ENCODE measurements around the gene PDGFB.

DNA sequence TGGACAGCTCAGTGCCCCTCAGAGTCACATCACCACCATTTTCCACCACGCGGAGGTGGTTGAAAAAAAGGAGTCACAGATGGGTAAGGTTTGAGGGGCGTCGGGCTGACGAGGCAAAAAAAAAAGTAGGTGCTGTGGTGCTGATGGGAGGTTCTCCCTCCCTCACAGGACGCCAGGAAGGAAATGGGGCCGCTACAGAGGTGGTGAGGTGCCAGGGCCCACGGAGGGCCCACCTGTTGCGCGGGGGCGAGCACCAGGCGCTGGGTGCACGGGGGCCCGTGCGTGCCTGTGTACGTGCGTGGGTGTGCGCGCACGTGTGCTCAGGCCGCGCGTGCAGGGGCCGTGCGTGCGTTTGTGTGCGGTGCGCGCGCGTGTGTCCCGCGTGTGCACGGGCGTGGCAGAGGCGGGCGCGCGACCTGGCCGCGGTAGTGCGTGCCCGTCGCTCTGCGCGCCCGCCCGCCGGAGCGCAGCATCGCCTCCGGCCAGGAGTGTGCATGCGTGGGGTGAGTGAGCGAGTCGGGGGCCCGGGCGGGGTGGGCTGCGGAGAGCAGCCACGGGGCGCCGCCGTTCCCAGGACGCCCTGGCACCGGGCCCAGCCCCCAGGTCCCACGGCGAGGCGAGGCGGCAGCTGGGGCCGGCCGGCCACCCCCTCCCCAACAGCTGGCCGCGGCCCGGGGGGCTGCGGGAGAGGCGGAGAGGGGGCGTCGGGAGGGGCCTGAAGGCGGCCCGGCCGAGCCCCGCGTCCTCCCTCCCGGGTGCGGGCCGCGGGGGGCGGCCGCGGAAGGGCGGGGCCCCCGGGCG lies 2.8 kb downstream of the PDGFB start:
- TF ChIP-seq YY1 (IDR thresholded peaks at IDR 0.05; ENCODE audit: insufficient read depth, insufficient read length) (no peak), ZNF274 (IDR thresholded peaks at IDR 0.05; ENCODE audit: low read depth, low read length) (no peak), SUZ12 (IDR thresholded peaks at IDR 0.05; ENCODE audit: extremely low read depth, insufficient read depth, insufficient read length) (no peak)

Measured in NT2/D1 (cell line).